Adrenal gland (tissue), 12 donors: ENCODE data around the gene IFRD2. TPM values are rescaled to one million over a fixed set of nuclear protein-coding genes. Genes with fewer than 3 reads are reported as not detected.
"Not testable (repeated sequence)": the region's sequence is repeated elsewhere in the genome, so short reads cannot be mapped to it uniquely, and the experiment has no call there.

Experiments used
- DNase-seq, 7 donors: peaks; one replicate each; pipeline ENCODE4 v3.0.0-alpha.2; 2019 to 2020
- H3K27ac ChIP-seq, 5 donors: fragments of 200-600 bp; sonication (generic) in 4 of 5; 1 replicate in 3 of 5; 2 replicates in 2 of 5; pipeline versions ENCODE4 v1.5.1 to v1.8.0; 2016 to 2020; ENCODE audit warnings: mild to moderate bottlenecking in 1 of 5
- H3K27me3 ChIP-seq: fragments of 200-600 bp; 2 replicates; pipeline ENCODE4 v1.8.0; 2021
- H3K36me3 ChIP-seq, 2 donors: fragments of 200-600 bp; replicated peaks in 1 of 2; 1 replicate in 1 of 2; 2 replicates in 1 of 2; pipeline versions ENCODE4 v1.5.1 to v1.8.0; 2018 to 2022
- H3K4me1 ChIP-seq, 2 donors: fragments of 200-600 bp; replicated peaks in 1 of 2; 1 replicate in 1 of 2; 2 replicates in 1 of 2; pipeline versions ENCODE4 v1.5.1 to v1.8.0; 2018 to 2021
- H3K4me3 ChIP-seq, 4 donors: fragments of 200-600 bp; sonication (generic) in 3 of 4; one replicate each; pipeline ENCODE4 v1.5.1; 2016 to 2018
- H3K9me3 ChIP-seq, 3 donors: fragments of 200-600 bp; sonication (generic) in 1 of 3; replicated peaks in 1 of 3; 1 replicate in 2 of 3; 2 replicates in 1 of 3; pipeline versions ENCODE4 v1.5.1 to v1.8.0; 2016 to 2021
- CTCF ChIP-seq, 6 experiments: fragments of 450-650 bp in 4 of 6; fragments of 200-600 bp in 2 of 6; sonication (generic) in 1 of 6; IDR thresholded peaks; 1 replicate in 5 of 6; 2 replicates in 1 of 6; pipeline versions ENCODE4 v1.5.1 to v1.8.0; 2016 to 2021; ENCODE audit warnings: antibody characterized with exemption in 6 of 6, mild to moderate bottlenecking in 2 of 6, moderate library complexity in 1 of 6
- POLR2A ChIP-seq, 2 donors: fragments of 450-650 bp; IDR thresholded peaks; one replicate each; pipeline ENCODE4 v1.6.1; 2017; ENCODE audit warnings: antibody characterized with exemption in 2 of 2, mild to moderate bottlenecking in 2 of 2, moderate library complexity in 1 of 2
- WGBS, 4 donors: extraction: QIAGEN DNeasy Blood & Tissue Kit in 2 of 4; methylation state at CpG; one replicate each; pipeline versions ENCODE4 v1.1.5 to v1.1.7; 2013 to 2017; 5-methylcytosine and 5-hydroxymethylcytosine counted together
- intact Hi-C, 2 donors: fragments of 100-400 bp; cut with DNase I; formaldehyde crosslinking; loops; one replicate each; pipeline versions ENCODE4 v1.14.1 to v1.15.0; 2022 to 2023
- polyA plus RNA-seq, 3 donors: library from polyadenylated mRNA; stranded (reverse); fragments of 200-250 nt in 2 of 3; fragments of 350-450 nt in 1 of 3; fragmentation: Illumina TruSeq in 1 of 3; extraction: RNeasy Lipid Tissue Mini Kit (QIAGEN cat#74804) in 1 of 3; gene quantifications; one replicate each; pipeline ENCODE4 v1.2.3, GENCODE V29; 2013 to 2014
- total RNA-seq, 9 donors: library from RNA; depleted of rRNA in 4 of 9; stranded (reverse); fragments of >200 nt in 4 of 9; fragments of 120-200 nt in 1 of 9; fragmentation: NEBNext Ultra II Directional in 1 of 9; extraction: Animal tissue kit (Norgen Biotek cat#: 25700) in 1 of 9; gene quantifications; one replicate each; pipeline versions ENCODE4 v1.1.0 to v1.2.4, GENCODE V29; 2013 to 2023
- donor health status: healthy with polysubstance abuse.
- donor health status: Bipolar disorder and iron deficiency.
- donor health status: DM: yes; HTN: yes; CAD: no.
- donor health status: DM: no; HTN: no; CAD: no.
- donor health status: DM: no; HTN: no; CAD: no.
- donor health status: DM: yes; HTN: yes; CAD: no.

The IFRD2 gene
- total and polyA plus RNA-seq, 12 donors, result 31.6 to 182 (median 56.8) TPM

- Histone ChIP-seq H3K4me3 (peak overlapping the region in 1 of 4 donors; percentile 50), H3K27ac (peak overlapping the region in 4 of 5 donors; percentile 54 to 86 (median 70))
Measured at GRCh38 chr3:50245251-50245745, 46.9 kb downstream of the IFRD2 start.

GRCh38 chr3:50244813-50245212, 47.4 kb downstream of the IFRD2 start:
- 66 to 79% (median 73%) methylated on average over 5 to 6 of the region's 6 CpGs for WGBS, 4 donors
- H3K36me3 ChIP-seq, DNase-seq, H3K27me3 ChIP-seq, intact Hi-C loops, H3K9me3 ChIP-seq, H3K4me3 ChIP-seq: not testable (repeated sequence)
- Histone ChIP-seq H3K4me1 (peaks cover 45 to 98% of the 10 kb centered on the region in 2 donors), H3K27ac (peak overlapping the region in 4 of 5 donors; percentile 44 to 92 (median 70))

More at GRCh38 chr3:50245251-50245745, 46.9 kb downstream of the IFRD2 start:
- WGBS, 4 donors, result 43 to 76% (median 51%) methylated on average over 7 to 16 of the region's 16 CpGs
- DNase-seq, result peak in 2 of 7 donors; percentile 50 to 51
- Histone ChIP-seq H3K4me1 (peaks cover 45 to 98% of the 10 kb centered on the region in 2 donors), H3K36me3 (peaks cover 0 to 6% of the 10 kb centered on the region in 2 donors), H3K27me3 (no peaks in the 10 kb centered on the region), H3K9me3 (no peaks in the 10 kb centered on the region)
- TF ChIP-seq CTCF (IDR thresholded peaks at IDR 0.05) (no peak), POLR2A (IDR thresholded peaks at IDR 0.05) (no peak)
- intact Hi-C loops, result no loop called here

GRCh38 chr3:50243543-50243895, 48.7 kb downstream of the IFRD2 start:
- peak overlapping the region; percentile 54 to 92 (median 76) for H3K27ac ChIP-seq
- 69 to 81% (median 71%) methylated on average over 4 of the region's 4 CpGs for whole genome bisulfite sequencing, 4 donors
- H3K27me3 ChIP-seq, result no peaks in the 10 kb centered on the region

GRCh38 chr3:50242851-50243542, 49.2 kb downstream of the IFRD2 start:
- Histone ChIP-seq H3K36me3 (peaks cover 0 to 6% of the 10 kb centered on the region in 2 donors), H3K27me3 (no peaks in the 10 kb centered on the region), H3K9me3 (no peaks in the 10 kb centered on the region), H3K4me1 (peaks cover 49 to 98% of the 10 kb centered on the region in 2 donors), H3K27ac (peak overlapping the region; percentile 54 to 92 (median 76)), H3K4me3 (no peak overlapping the region)
- TF ChIP-seq CTCF (IDR thresholded peaks at IDR 0.05) (peak in 1 of 6 experiments; percentile 20), POLR2A (IDR thresholded peaks at IDR 0.05) (no peak)
- DNase-seq, result peak; percentile 58 to 81 (median 66)
- intact Hi-C loops, result no loop called here
- WGBS, 4 donors, result 31 to 50% (median 38%) methylated on average over 11 to 14 of the region's 14 CpGs

More at GRCh38 chr3:50243543-50243895, 48.7 kb downstream of the IFRD2 start:
- no peak overlapping the region for H3K4me3 ChIP-seq
- intact Hi-C loops, result no loop called here
- TF ChIP-seq CTCF (IDR thresholded peaks at IDR 0.05) (no peak), POLR2A (IDR thresholded peaks at IDR 0.05) (no peak)
- H3K36me3 ChIP-seq, result peaks cover 0 to 6% of the 10 kb centered on the region in 2 donors
- no peaks in the 10 kb centered on the region for H3K9me3 ChIP-seq
- DNase-seq, result no peak
- H3K4me1 ChIP-seq, result peaks cover 49 to 98% of the 10 kb centered on the region in 2 donors
